ENCODE results near the gene KCNA3. TPM values are rescaled to one million over a fixed set of nuclear protein-coding genes. Genes with fewer than 3 reads are reported as not detected.

The KCNA3 gene
- 0.30 TPM for total RNA-seq

- no peak for DNase-seq
These were observed at the start of gene KCNA3 for GRCh38 chr1:110674337-110675059. Gene KCNA3, minus strand, starts transcription at chr1:110674940. Its CDS starts 131 bp downstream, at chr1:110674809.

DNA sequence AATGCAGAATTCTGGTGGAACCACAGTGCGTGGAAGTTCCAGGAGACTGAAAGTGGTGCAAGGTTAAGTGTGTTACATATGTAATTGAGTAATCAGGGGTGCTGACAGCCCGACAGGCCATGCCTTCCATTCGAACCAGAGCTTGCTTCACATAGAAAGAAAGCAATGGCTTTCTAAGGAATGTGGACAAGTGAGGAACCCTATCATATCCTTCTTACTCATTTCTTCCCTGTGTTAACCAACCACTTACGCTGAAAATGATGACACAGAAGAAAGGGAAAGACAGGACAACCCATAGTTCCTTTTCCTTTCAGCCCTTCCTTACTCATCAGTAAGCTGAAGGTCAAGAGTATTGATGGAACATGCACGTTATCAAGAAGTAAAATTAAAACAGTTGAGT lies 48.1 kb upstream of the KCNA3 start:
- DNase-seq = no peak

DNA sequence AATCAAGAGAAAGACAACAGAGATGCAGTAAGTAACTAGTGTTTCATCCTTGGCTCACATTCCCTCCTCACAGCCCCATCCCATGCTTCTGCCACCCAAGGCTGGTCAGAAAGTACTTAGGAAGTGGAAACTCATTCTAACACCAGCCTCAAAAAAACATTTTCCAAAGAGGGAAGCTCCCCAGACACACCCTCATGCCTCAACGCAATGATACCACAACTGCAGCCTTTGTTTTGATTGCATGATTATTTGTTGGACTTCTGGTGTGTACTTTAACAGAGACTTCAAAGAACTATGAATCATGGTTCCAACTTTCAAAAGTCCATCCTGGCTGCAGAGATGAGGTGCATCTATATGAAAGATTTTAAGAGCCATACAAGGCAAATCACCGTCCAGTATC lies 45.2 kb upstream of the KCNA3 start:
- DNase-seq = no peak

- no peak for DNase-seq
These were observed 43.7 kb upstream of the KCNA3 start for GRCh38 chr1:110718452-110718851.

DNA sequence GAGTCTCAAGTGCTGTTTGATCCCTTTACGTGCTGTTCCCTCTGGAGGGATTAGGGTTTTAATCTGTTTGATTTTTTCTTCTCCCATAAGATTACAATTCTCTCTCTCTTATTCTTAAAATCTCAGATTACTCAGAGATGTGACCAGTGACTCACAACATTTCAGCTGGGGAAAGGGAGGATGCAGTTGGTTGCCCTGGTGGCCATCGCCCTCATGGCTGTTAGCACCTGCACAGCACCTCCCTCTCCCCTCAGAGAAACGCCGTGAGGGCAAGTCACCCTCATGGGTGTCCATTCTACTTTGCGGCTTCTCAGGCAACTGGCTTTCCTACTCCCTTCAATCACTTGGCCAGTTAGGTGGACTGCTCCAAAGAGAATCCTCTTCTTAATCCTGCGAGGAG lies 42.4 kb upstream of the KCNA3 start:
- DNase-seq = no peak

DNA sequence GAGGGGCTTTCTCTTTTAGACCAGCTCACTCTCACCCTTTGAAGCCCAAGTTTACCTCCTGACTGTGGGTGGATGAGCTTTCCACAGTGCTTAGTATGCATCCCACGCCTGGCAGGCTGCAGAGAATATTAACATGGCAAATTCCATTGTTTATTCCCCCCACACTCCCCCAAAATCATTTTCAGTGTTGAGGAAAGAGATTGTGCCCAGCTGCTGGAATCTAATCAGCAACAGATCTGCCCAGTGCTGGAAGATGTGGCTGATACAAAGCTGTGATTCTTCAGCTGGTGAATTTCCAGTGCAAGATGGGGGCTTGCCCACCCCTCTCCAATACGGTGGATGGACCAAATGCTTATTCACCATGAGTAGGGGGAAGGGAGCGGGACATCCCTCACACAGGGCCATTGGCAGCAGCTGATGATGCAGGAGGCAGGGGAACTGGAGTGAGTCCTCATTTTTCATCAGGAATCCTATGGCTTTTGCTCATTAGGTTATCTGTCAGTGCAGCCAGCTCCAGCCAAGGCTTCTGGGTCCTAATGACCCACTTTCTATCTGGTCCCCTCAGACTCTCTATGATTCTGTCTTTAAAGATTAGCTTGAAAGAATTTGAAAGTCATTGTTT lies 39.7 kb upstream of the KCNA3 start:
- no peak for DNase-seq

GRCh38 chr1:110713221-110713620 lies 38.5 kb upstream of the KCNA3 start:
- no peak for DNase-seq

GRCh38 chr1:110710314-110710713 lies 35.6 kb upstream of the KCNA3 start:
- DNase-seq = no peak

DNA sequence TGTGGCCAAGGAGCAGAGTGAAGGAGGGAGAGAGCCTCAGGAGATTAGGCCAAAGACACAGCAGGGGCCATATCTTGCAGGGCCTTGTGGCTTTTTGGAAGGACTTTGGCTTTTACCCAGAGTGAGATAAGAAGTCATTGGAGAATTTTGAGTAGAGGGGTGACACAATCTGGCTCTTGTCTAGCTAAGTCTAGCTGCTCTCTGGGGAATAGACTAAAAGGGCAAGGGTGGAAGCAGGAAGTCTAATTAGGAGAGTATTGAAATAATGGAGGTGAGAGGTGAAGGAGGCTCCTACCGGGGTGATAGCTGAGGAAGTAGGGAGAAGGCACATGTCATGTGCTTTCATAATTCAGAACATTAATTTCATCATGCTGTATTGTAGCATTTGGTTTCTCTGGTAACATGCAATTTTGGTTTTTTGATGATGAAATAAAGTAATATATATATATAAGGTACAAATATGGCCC lies 34.3 kb upstream of the KCNA3 start:
- no peak for DNase-seq

- no peak for DNase-seq
These were observed 32.5 kb upstream of the KCNA3 start for GRCh38 chr1:110707232-110707631.

GRCh38 chr1:110706621-110707020 lies 31.9 kb upstream of the KCNA3 start:
- no peak for DNase-seq

DNA sequence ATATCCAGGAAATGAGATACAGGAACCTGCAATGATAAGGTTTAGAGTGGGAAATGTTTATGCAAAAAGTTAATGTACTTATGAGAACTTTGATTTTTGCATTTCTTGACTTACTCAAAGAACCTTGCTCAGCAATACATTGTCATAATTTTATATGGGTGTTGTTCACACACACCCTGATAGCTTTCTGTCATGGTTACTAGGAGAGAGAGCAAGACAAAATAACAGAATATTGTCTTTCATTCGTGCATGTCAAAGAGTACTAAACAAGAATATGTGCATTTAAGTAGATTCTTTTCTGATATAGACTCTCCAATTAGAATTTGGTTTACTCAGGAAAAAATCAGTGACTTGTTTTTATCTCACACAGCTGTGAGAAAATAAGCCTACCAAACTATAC lies 27.5 kb upstream of the KCNA3 start:
- DNase-seq = no peak

- DNase-seq = no peak
These were observed 26.0 kb upstream of the KCNA3 start for GRCh38 chr1:110700767-110701166.

GRCh38 chr1:110697606-110698005 lies 22.9 kb upstream of the KCNA3 start:
- DNase-seq = no peak

DNA sequence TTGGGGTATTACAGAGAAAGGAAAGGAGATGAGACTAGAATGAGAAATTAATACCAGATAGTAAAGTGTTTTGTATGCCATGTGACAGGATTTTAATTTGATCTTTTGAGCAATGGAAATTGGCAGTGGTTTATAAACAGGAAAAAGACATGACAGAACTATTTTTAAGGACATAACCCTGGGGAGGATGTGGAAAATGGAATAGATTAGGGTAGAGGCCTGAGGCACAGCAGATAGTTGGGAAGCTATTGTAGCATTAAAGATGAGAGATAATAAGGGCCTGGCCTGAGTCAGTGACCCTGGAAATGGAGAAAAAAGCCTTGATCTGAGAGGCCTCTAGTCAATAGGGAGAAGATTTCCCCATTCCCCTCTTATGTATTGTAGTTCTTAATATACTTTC lies 22.1 kb upstream of the KCNA3 start:
- no peak for DNase-seq

- DNase-seq = no peak
These were observed 16.1 kb upstream of the KCNA3 start for GRCh38 chr1:110690709-110691365.

- no peak for DNase-seq
These were observed 15.1 kb upstream of the KCNA3 start for GRCh38 chr1:110689868-110690267.

GRCh38 chr1:110688514-110688913 lies 13.8 kb upstream of the KCNA3 start:
- no peak for DNase-seq

DNA sequence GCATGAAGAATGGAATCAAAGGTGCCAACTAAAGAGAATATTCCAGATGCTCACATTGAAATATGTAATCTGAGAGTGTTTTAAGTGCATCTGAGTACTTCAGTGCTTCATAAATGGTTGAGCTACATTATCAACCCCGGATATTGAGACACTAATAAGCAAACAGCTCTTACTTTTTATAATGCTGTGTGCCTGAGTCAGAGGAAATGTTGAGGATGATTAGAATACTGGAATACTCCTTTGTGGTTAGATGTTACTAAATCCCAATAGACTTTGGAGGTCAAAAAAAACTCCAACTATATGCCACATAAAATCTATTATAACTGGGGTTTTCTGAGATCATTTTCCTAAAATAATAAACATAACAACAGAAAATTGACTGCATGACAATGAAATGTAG lies 12.5 kb upstream of the KCNA3 start:
- DNase-seq = no peak

DNA sequence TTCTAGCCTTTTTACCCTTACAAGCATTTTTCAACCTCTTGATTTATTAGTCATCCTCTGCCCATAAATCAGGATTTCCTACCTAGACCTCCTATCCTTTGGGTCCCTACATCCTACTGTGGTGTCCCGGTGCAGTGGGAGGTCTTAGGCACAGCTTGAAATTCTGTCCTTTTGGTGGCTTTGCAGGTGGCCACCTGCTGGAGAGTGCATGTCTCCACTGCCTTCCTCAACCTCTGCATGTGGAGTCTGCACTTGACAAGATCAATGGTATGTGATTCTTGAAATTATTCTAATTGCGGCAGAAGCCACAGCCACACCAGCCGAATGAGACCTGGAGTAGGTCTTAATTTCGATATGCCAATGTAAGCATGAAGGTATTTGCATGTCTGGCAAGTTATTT lies 11.4 kb upstream of the KCNA3 start:
- DNase-seq = no peak

DNA sequence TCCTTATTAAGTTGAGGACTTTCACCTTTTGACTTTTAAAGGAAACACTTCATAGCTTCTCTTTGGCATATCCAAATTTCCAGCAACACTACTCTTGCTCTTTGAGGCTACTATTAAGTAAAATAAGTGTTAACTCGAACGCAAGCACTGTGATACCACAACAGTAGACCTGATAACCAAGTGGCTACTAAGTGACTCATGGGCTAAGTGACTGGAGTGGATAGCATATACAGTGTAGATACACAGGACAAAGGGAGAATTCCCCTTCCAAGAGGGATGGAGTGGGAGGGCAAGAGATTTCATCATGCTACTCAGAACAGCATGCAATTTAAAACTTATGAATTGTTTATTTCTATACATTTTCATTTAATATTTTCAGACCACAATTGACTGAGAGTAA lies 9.8 kb upstream of the KCNA3 start:
- no peak for DNase-seq

DNA sequence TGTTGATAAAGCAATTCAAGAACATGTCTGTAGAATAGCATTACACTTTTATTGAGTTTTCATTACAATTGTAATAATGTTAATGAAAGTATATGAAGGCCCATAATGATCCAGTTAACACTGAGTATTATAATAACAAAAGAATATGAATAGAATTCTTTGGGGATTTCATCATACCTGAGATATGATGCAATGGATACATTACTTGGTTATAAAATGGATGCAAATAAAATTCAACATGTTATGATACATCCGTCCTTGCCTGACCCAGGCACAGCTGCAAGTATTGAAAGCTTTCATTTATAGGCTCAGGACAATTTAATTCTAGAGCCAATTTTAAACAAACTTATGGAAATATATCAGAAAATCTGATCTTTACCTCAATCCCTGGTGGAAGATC lies 8.2 kb upstream of the KCNA3 start:
- no peak for DNase-seq

- no peak for DNase-seq
These were observed 5.4 kb upstream of the KCNA3 start for GRCh38 chr1:110680036-110680735.
